Epithelial cell of prostate (primary cell): ENCODE data around the gene KLF7.
A peak's percentile ranks its signal among the peaks of the same experiment; 100 is the strongest.
"Not testable (repeated sequence)": the region's sequence is repeated elsewhere in the genome, so short reads cannot be mapped to it uniquely, and the experiment has no call there.

ENCODE experiments used
- DNase-seq: peaks from one replicate; pipeline ENCODE4 v3.0.0-alpha.2; 2011; ENCODE audit warnings: low read depth, low spot score
- H3K27ac ChIP-seq: fragments of 450-650 bp; 2 replicates; pipeline ENCODE4 v1.5.1; 2017; ENCODE audit warnings: mild to moderate bottlenecking

Gene KLF7

GRCh38 chr2:207041279-207041678 is 124.5 kb downstream of the KLF7 start:
- DNase-seq = no peak
- H3K27ac ChIP-seq = no peak overlapping the region

GRCh38 chr2:207040696-207041095 is 125.1 kb downstream of the KLF7 start:
- H3K27ac ChIP-seq = no peak overlapping the region
- DNase-seq = no peak

- DNase-seq = peak; percentile 10
- no peak overlapping the region for H3K27ac ChIP-seq
Observed at GRCh38 chr2:207039225-207039624, 126.5 kb downstream of the KLF7 start.

GRCh38 chr2:207038299-207038698 is 127.4 kb downstream of the KLF7 start:
- no peak for DNase-seq
- no peak overlapping the region for H3K27ac ChIP-seq

- no peak overlapping the region for H3K27ac ChIP-seq
- no peak for DNase-seq
Observed at GRCh38 chr2:207037896-207038295, 127.9 kb downstream of the KLF7 start.

GRCh38 chr2:207037023-207037422 is 128.7 kb downstream of the KLF7 start:
- not testable (repeated sequence) for DNase-seq, H3K27ac ChIP-seq

GRCh38 chr2:207035875-207036274 is 129.9 kb downstream of the KLF7 start:
- no peak overlapping the region for H3K27ac ChIP-seq
- DNase-seq = no peak

GRCh38 chr2:207032490-207032889 is 133.3 kb downstream of the KLF7 start:
- DNase-seq = no peak
- no peak overlapping the region for H3K27ac ChIP-seq
